H1 (cell line): ENCODE data around the gene MPHOSPH10. TPM values are rescaled to one million over a fixed set of nuclear protein-coding genes. Genes with fewer than 3 reads are reported as not detected.

ENCODE experiments used
- CTCF ChIA-PET: fragments of 300-600 bp; sonication (Branson Sonifier 250); formaldehyde crosslinking; loops from one replicate; lab custom pipeline; 2021; ENCODE audit not compliant: partially characterized antibody; lab: Charles Lee
- POLR2A ChIA-PET: fragments of 300-600 bp; sonication (Branson Sonifier 250); formaldehyde crosslinking; loops from one replicate; lab custom pipeline; 2021; ENCODE audit warnings: inconsistent platforms; ENCODE audit not compliant: partially characterized antibody; lab: Charles Lee
- DNase-seq, 2 experiments: peaks; one replicate each; pipeline versions ENCODE4 v3.0.0 to v3.0.0-alpha.2; 2010 to 2022; ENCODE audit warnings: low spot score in 2 of 2, low read depth in 1 of 2, mixed read lengths in 1 of 2
- FAIRE-seq: peaks from 2 replicates; lab custom pipeline; 2011; peaks lifted over from hg19 to GRCh38; lab: Jason Lieb, UNC
- H2AFZ ChIP-seq: 2 replicates; pipeline ENCODE4 v1.8.1; 2012; ENCODE audit warnings: low read length, inconsistent platforms
- H2AK5ac ChIP-seq: 2 replicates; pipeline ENCODE4 v1.6.1; 2013; ENCODE audit warnings: low read depth, low read length
- H2BK120ac ChIP-seq: replicated peaks from 2 replicates; pipeline ENCODE3; 2013; ENCODE audit warnings: low read depth, low read length, inconsistent platforms
- H2BK12ac ChIP-seq: 2 replicates; pipeline ENCODE4 v1.6.1; 2013; ENCODE audit warnings: low read depth, low read length
- H2BK15ac ChIP-seq: 2 replicates; pipeline ENCODE4 v1.6.1; 2013; ENCODE audit warnings: low read length
- H2BK20ac ChIP-seq: 2 replicates; pipeline ENCODE4 v1.6.1; 2013; ENCODE audit warnings: low read length
- H2BK5ac ChIP-seq: 2 replicates; pipeline ENCODE4 v1.6.1; 2013; ENCODE audit warnings: low read depth, low read length
- H3K14ac ChIP-seq: 2 replicates; pipeline ENCODE4 v1.6.1; 2013; ENCODE audit warnings: inconsistent platforms; ENCODE audit not compliant: insufficient read length
- H3K18ac ChIP-seq: 2 replicates; pipeline ENCODE4 v1.6.1; 2013; ENCODE audit warnings: low read length; ENCODE audit errors: extremely low read depth
- H3K23ac ChIP-seq: 2 replicates; pipeline ENCODE4 v1.6.1; 2013; ENCODE audit warnings: inconsistent platforms; ENCODE audit not compliant: insufficient read length
- H3K23me2 ChIP-seq: 2 replicates; pipeline ENCODE4 v1.6.1; 2013; ENCODE audit warnings: low read depth, low read length
- H3K27ac ChIP-seq: 2 replicates; pipeline ENCODE4 v1.6.1; 2011; ENCODE audit warnings: low read depth, low read length, inconsistent platforms
- H3K27me3 ChIP-seq, 4 experiments: replicated peaks in 1 of 4; 1 replicate in 1 of 4; 2 replicates in 3 of 4; pipeline versions ENCODE4 v1.6.1 to v1.8.1; 2011 to 2013; ENCODE audit warnings: low read length in 3 of 4, mild to moderate bottlenecking in 3 of 4, inconsistent platforms in 2 of 4, mixed read lengths in 2 of 4, moderate library complexity in 1 of 4; ENCODE audit not compliant: control insufficient read depth in 3 of 4, insufficient read depth in 3 of 4; ENCODE audit errors: extremely low read depth in 1 of 4
- H3K36me3 ChIP-seq, 4 experiments: 2 replicates each; pipeline versions ENCODE4 v1.6.1 to v1.8.1; 2011 to 2013; ENCODE audit warnings: mild to moderate bottlenecking in 4 of 4, low read length in 3 of 4, moderate library complexity in 2 of 4, control low read depth in 1 of 4, inconsistent platforms in 1 of 4; ENCODE audit not compliant: insufficient read depth in 4 of 4, control insufficient read depth in 2 of 4
- H3K4ac ChIP-seq: replicated peaks from 2 replicates; pipeline ENCODE3; 2013; ENCODE audit warnings: low read length, low read depth, mixed read lengths, inconsistent platforms; ENCODE audit not compliant: insufficient read length
- H3K4me1 ChIP-seq, 4 experiments: replicated peaks in 1 of 4; 1 replicate in 1 of 4; 2 replicates in 3 of 4; pipeline versions ENCODE4 v1.6.1 to v1.8.1; 2011 to 2013; ENCODE audit warnings: low read length in 3 of 4, inconsistent platforms in 2 of 4, mixed read lengths in 1 of 4; ENCODE audit not compliant: insufficient read depth in 4 of 4, control insufficient read depth in 3 of 4
- H3K4me2 ChIP-seq, 2 experiments: 2 replicates each; pipeline versions ENCODE4 v1.6.1 to v1.8.1; 2011 to 2013; ENCODE audit warnings: low read depth in 2 of 2, low read length in 2 of 2, control low read depth in 1 of 2, inconsistent platforms in 1 of 2, mild to moderate bottlenecking in 1 of 2; ENCODE audit not compliant: insufficient read depth in 1 of 2
- H3K4me3 ChIP-seq, 4 experiments: fragments of 200-600, 300-600 bp in 1 of 4; sonication (generic), shearing (Covaris generic), sonication (Bioruptor Twin) in 1 of 4; 2 replicates each; pipeline versions ENCODE4 v1.5.1 to v1.8.1; 2011 to 2016; ENCODE audit warnings: low read length in 4 of 4, low read depth in 3 of 4, control low read depth in 2 of 4, inconsistent platforms in 2 of 4, mild to moderate bottlenecking in 2 of 4, mixed read lengths in 1 of 4, moderate library complexity in 1 of 4; ENCODE audit not compliant: insufficient read depth in 2 of 4; ENCODE audit errors: extremely low read depth in 1 of 4
- H3K56ac ChIP-seq: replicated peaks from 2 replicates; pipeline ENCODE3; 2013; ENCODE audit warnings: low read depth, mild to moderate bottlenecking, mixed read lengths, low read length, inconsistent platforms; ENCODE audit not compliant: insufficient read length
- H3K79me1 ChIP-seq: 2 replicates; pipeline ENCODE4 v1.6.1; 2013; ENCODE audit warnings: low read depth, low read length, control low read depth
- H3K79me2 ChIP-seq, 2 experiments: 2 replicates each; pipeline versions ENCODE4 v1.6.1 to v1.8.1; 2012 to 2013; ENCODE audit warnings: low read length in 2 of 2, mild to moderate bottlenecking in 2 of 2, inconsistent platforms in 1 of 2; ENCODE audit not compliant: insufficient read depth in 2 of 2, control insufficient read depth in 1 of 2
- H3K9ac ChIP-seq, 4 experiments: replicated peaks in 1 of 4; 1 replicate in 1 of 4; 2 replicates in 3 of 4; pipeline versions ENCODE4 v1.6.1 to v1.8.1; 2011 to 2013; ENCODE audit warnings: low read depth in 3 of 4, low read length in 3 of 4, control low read depth in 2 of 4, mild to moderate bottlenecking in 2 of 4, moderate library complexity in 2 of 4, inconsistent platforms in 1 of 4; ENCODE audit errors: extremely low read depth in 1 of 4
- H3K9me3 ChIP-seq, 2 experiments: 2 replicates each; pipeline versions ENCODE4 v1.6.1 to v1.8.1; 2012 to 2013; ENCODE audit warnings: mild to moderate bottlenecking in 2 of 2, moderate library complexity in 2 of 2, control low read depth in 1 of 2, inconsistent platforms in 1 of 2, low read depth in 1 of 2, low read length in 1 of 2, mixed read lengths in 1 of 2; ENCODE audit not compliant: insufficient read depth in 2 of 2
- H4K20me1 ChIP-seq, 2 experiments: replicated peaks in 1 of 2; 2 replicates each; pipeline versions ENCODE3 to v1.8.1; 2011 to 2013; ENCODE audit warnings: inconsistent platforms in 2 of 2, low read length in 2 of 2, mild to moderate bottlenecking in 1 of 2; ENCODE audit not compliant: insufficient read depth in 2 of 2, control insufficient read depth in 1 of 2
- H4K5ac ChIP-seq: 2 replicates; pipeline ENCODE4 v1.6.1; 2013; ENCODE audit warnings: low read length, low read depth, mixed read lengths, inconsistent platforms; ENCODE audit not compliant: insufficient read length
- H4K8ac ChIP-seq: 2 replicates; pipeline ENCODE4 v1.8.0; 2013; ENCODE audit warnings: mild to moderate bottlenecking, moderate library complexity, low read length, inconsistent platforms; ENCODE audit not compliant: insufficient read depth; ENCODE audit errors: extremely low read depth
- H4K91ac ChIP-seq: replicated peaks from 2 replicates; pipeline ENCODE3; 2013; ENCODE audit warnings: low read length, mixed read lengths, inconsistent platforms; ENCODE audit not compliant: insufficient read length
- ASH2L ChIP-seq: fragments of 200-600, 300-600 bp; sonication (generic); IDR thresholded peaks from one replicate; pipeline ENCODE4 v1.7.1; 2017; ENCODE audit warnings: low read length
- CBX8 ChIP-seq: fragments of 300-800, 300-1000 bp; sonication (generic); IDR thresholded peaks from 2 replicates; pipeline ENCODE4 v1.7.1; 2016; ENCODE audit warnings: low read depth, low read length, borderline replicate concordance
- CHD2 ChIP-seq: IDR thresholded peaks from 2 replicates; pipeline ENCODE4 v1.6.1; 2012; ENCODE audit warnings: low read length, improper control_type of control experiment
- CREB1 ChIP-seq: IDR thresholded peaks from 2 replicates; pipeline ENCODE4 v1.6.1; 2012; ENCODE audit warnings: inconsistent platforms
- CTBP2 ChIP-seq: IDR thresholded peaks from 2 replicates; pipeline ENCODE4 v1.7.0; 2011; ENCODE audit warnings: borderline replicate concordance, mild to moderate bottlenecking, moderate library complexity, mixed read lengths, low read length; ENCODE audit not compliant: insufficient read depth, insufficient read length
- EP300 ChIP-seq, 2 experiments: IDR thresholded peaks; 1 replicate in 1 of 2; 2 replicates in 1 of 2; pipeline ENCODE4 v1.6.1; 2011 to 2012; ENCODE audit warnings: low read depth in 2 of 2, low read length in 2 of 2, mild to moderate bottlenecking in 2 of 2, borderline replicate concordance in 1 of 2, inconsistent platforms in 1 of 2, moderate library complexity in 1 of 2
- EZH2 ChIP-seq: fragments of 200-600 bp; sonication (generic); IDR thresholded peaks from 2 replicates; pipeline ENCODE4 v1.7.1; 2012; ENCODE audit warnings: low read depth, mild to moderate bottlenecking, moderate library complexity, low read length, inconsistent platforms; ENCODE audit not compliant: severe bottlenecking
- GTF2F1 ChIP-seq: IDR thresholded peaks from 2 replicates; pipeline ENCODE4 v1.6.1; 2012; ENCODE audit warnings: low read depth, low read length, improper control_type of control experiment, borderline replicate concordance
- MAX ChIP-seq: IDR thresholded peaks from 2 replicates; pipeline ENCODE4 v1.6.1; 2012; ENCODE audit warnings: inconsistent platforms
- POLR2A ChIP-seq, 2 experiments: IDR thresholded peaks; 1 replicate in 1 of 2; 2 replicates in 1 of 2; pipeline ENCODE4 v1.6.1; 2011; ENCODE audit warnings: low read depth in 2 of 2, low read length in 2 of 2, mild to moderate bottlenecking in 2 of 2; ENCODE audit errors: control extremely low read depth in 1 of 2
- RXRA ChIP-seq: IDR thresholded peaks from 2 replicates; pipeline ENCODE4 v1.6.1; 2011; ENCODE audit warnings: low read depth, mild to moderate bottlenecking, low read length, moderate library complexity; ENCODE audit not compliant: insufficient read depth
- SP1 ChIP-seq: IDR thresholded peaks from 2 replicates; pipeline ENCODE4 v1.6.1; 2011; ENCODE audit warnings: low read depth, low read length
- SP2 ChIP-seq: IDR thresholded peaks from 2 replicates; pipeline ENCODE4 v1.6.1; 2012; ENCODE audit warnings: mild to moderate bottlenecking, low read length, inconsistent platforms
- SP4 ChIP-seq: IDR thresholded peaks from 2 replicates; pipeline ENCODE4 v1.6.1; 2012; ENCODE audit warnings: low read length, inconsistent platforms
- TBP ChIP-seq: IDR thresholded peaks from 2 replicates; pipeline ENCODE4 v1.6.1; 2011; ENCODE audit warnings: low read depth, low read length, improper control_type of control experiment
- WGBS, 2 experiments: shearing (Covaris generic) in 1 of 2; methylation state at CpG; one replicate each; pipeline versions ENCODE4 v1.1.6 to v1.1.7; 2013 to 2015; ENCODE audit warnings: low lambda C conversion rate in 2 of 2, mixed read lengths in 2 of 2, inconsistent platforms in 1 of 2, low coverage in 1 of 2, missing lambda C conversion rate in 1 of 2; ENCODE audit not compliant: insufficient replicate concordance in 2 of 2, insufficient coverage in 1 of 2, insufficient read length in 1 of 2; ENCODE audit errors: extremely low coverage in 1 of 2, missing lambda C conversion rate in 1 of 2; 5-methylcytosine and 5-hydroxymethylcytosine counted together
- polyA plus RNA-seq, 7 experiments: library from polyadenylated mRNA; depleted of rRNA in 3 of 7; stranded (reverse) in 5 of 7; unstranded in 2 of 7; fragments of >200 nt in 5 of 7; fragments of 200-250 nt in 2 of 7; gene quantifications; 1 replicate in 5 of 7; 2 replicates in 1 of 7; 4 replicates in 1 of 7; pipeline versions ENCODE4 v1.2.1 to v1.2.3, GENCODE V29; 2011 to 2013; ENCODE audit warnings: missing spikeins in 2 of 7, mixed read lengths in 2 of 7
- total RNA-seq: library from RNA; stranded (reverse); fragmentation: NEBNext Ultra II Directional; extraction: Animal tissue kit (Norgen Biotek cat#: 25700); gene quantifications from 2 replicates; pipeline ENCODE4 v1.2.1, GENCODE V29; 2021

MPHOSPH10 gene
- total and polyA plus RNA-seq, 2 of the 8 experiments (the other 6 are each of a cell fraction or from before 2014, with no cell fraction given) = 4.5 to 39.1 TPM

GRCh38 chr2:71166812-71167211 is 36.4 kb downstream of the MPHOSPH10 start:
- Histone ChIP-seq H3K9ac (no peak overlapping the region), H4K91ac (no peak overlapping the region), H3K4ac (no peak overlapping the region), H2BK120ac (no peak overlapping the region), H2AK5ac (no peak overlapping the region), H3K79me1 (no peaks in the 10 kb centered on the region), H3K23ac (no peak overlapping the region), H2BK20ac (no peak overlapping the region), H3K14ac (no peak overlapping the region), H3K27ac (no peak overlapping the region), H4K20me1 (no peaks in the 10 kb centered on the region), H3K9me3 (no peaks in the 10 kb centered on the region), H3K56ac (no peak overlapping the region), H3K36me3 (no peaks in the 10 kb centered on the region), H3K4me3 (no peak overlapping the region), H4K5ac (no peak overlapping the region), H3K18ac (no peak overlapping the region), H3K4me2 (no peak overlapping the region), H4K8ac (no peak overlapping the region), H3K4me1 (no peaks in the 10 kb centered on the region), H3K79me2 (no peaks in the 10 kb centered on the region), H2BK15ac (no peak overlapping the region), H3K23me2 (no peaks in the 10 kb centered on the region), H2BK5ac (no peak overlapping the region), H3K27me3 (no peaks in the 10 kb centered on the region), H2AFZ (no peak overlapping the region), H2BK12ac (0 out of 2 replicates have a peak overlapping the region, but pooled peaks have one; percentile 17)
- DNase-seq (no peak), FAIRE-seq (no peak)
- ChIA-PET CTCF (interaction anchor here (1.3 to 2.0 kb wide), 3 partner anchors 8 to 165 kb away, joined by 4 to 7 read pairs (median 4); no protein-coding TSS in a partner anchor), POLR2A (no interaction called here)
- WGBS, 2 experiments = 89% methylated on average over 2 of the region's 3 CpGs; no CpG with 5 or more reads in 1 of the 2 experiments
- no peak for TF ChIP-seq CTBP2
- TF ChIP-seq CHD2 = no peak
- TF ChIP-seq SP2 = no peak
- no peak for TF ChIP-seq POLR2A (IDR thresholded peaks at IDR 0.05; ENCODE audit: control extremely low read depth in 1 of 2, low read depth in 2 of 2, low read length in 2 of 2)
- no peak for TF ChIP-seq EP300 (IDR thresholded peaks at IDR 0.05; ENCODE audit: borderline replicate concordance in 1 of 2, low read depth in 2 of 2, low read length in 2 of 2)
- no peak for TF ChIP-seq RXRA
- no peak for TF ChIP-seq GTF2F1
- TF ChIP-seq SP1 = no peak
- TF ChIP-seq CBX8 = no peak
- no peak for TF ChIP-seq EZH2
- no peak for TF ChIP-seq MAX
- TF ChIP-seq CREB1 = no peak
- no peak for TF ChIP-seq SP4
- TF ChIP-seq ASH2L = no peak
- no peak for TF ChIP-seq TBP
